ENCODE data around the gene CGREF1.

DNA sequence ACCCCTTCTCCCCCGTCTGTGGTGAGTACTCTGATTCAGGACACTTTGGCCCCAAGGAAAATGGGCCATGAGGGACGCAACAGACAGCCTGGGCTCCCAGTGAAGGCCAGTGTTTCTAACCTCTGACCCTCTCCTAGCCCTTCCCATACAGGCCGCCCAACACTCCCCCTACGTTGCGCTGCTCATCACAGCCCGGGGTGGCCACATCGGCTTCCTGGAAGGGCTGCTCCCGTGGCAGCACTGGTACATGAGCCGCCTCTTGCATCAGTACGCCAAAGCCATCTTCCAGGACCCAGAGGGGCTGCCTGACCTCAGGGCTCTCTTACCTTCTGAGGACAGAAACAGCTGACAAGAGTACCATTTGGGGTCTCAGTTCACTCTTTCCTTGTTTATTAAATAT is 11.5 kb upstream of the CGREF1 start:
- TF ChIP-seq, protein P1, sequence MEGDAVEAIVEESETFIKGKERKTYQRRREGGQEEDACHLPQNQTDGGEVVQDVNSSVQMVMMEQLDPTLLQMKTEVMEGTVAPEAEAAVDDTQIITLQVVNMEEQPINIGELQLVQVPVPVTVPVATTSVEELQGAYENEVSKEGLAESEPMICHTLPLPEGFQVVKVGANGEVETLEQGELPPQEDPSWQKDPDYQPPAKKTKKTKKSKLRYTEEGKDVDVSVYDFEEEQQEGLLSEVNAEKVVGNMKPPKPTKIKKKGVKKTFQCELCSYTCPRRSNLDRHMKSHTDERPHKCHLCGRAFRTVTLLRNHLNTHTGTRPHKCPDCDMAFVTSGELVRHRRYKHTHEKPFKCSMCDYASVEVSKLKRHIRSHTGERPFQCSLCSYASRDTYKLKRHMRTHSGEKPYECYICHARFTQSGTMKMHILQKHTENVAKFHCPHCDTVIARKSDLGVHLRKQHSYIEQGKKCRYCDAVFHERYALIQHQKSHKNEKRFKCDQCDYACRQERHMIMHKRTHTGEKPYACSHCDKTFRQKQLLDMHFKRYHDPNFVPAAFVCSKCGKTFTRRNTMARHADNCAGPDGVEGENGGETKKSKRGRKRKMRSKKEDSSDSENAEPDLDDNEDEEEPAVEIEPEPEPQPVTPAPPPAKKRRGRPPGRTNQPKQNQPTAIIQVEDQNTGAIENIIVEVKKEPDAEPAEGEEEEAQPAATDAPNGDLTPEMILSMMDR (IDR thresholded peaks at IDR 0.05): no peak
- TF ChIP-seq EP300 (IDR thresholded peaks at IDR 0.05) (no peak), POLR2A (IDR thresholded peaks at IDR 0.05; ENCODE audit: low read depth) (no peak)
